GM23338 (cell line): ENCODE data around the gene TNNT1.

Source experiments
- CREB1 ChIP-seq: fragments of 250-450 bp; sonication (Bioruptor Pico); IDR thresholded peaks from 2 replicates; pipeline ENCODE4 v1.5.0; 2020; ENCODE audit warnings: low read depth, mild to moderate bottlenecking, moderate library complexity
- CTCF ChIP-seq, 2 experiments: fragments of 200-600 bp in 1 of 2; sonication (generic) in 1 of 2; conservative IDR thresholded peaks; 2 replicates each; pipeline versions ENCODE4 v1.5.1 to v1.6.1; 2016 to 2017; ENCODE audit warnings: antibody characterized with exemption in 2 of 2, low read depth in 2 of 2, mild to moderate bottlenecking in 2 of 2, moderate library complexity in 1 of 2
- ETS1 ChIP-seq: IDR thresholded peaks from 2 replicates; pipeline ENCODE4 v1.6.1; 2016; ENCODE audit warnings: antibody characterized with exemption
- EZH2 ChIP-seq: fragments of 200-600 bp; sonication (generic); IDR thresholded peaks from one replicate; pipeline ENCODE4 v1.8.0; 2017; ENCODE audit warnings: antibody characterized with exemption, mild to moderate bottlenecking, low read depth; ENCODE audit not compliant: unreplicated experiment
- EZH2phosphoT487 ChIP-seq: fragments of 200-600 bp; sonication (generic); IDR thresholded peaks from one replicate; pipeline ENCODE4 v1.8.1; 2018; ENCODE audit warnings: antibody characterized with exemption; ENCODE audit not compliant: unreplicated experiment
- JUNB ChIP-seq: IDR thresholded peaks from one replicate; pipeline ENCODE4 v1.6.1; 2016; ENCODE audit warnings: antibody characterized with exemption; ENCODE audit not compliant: unreplicated experiment
- NANOG ChIP-seq: IDR thresholded peaks from 2 replicates; pipeline ENCODE4 v1.6.1; 2016; ENCODE audit warnings: antibody characterized with exemption, borderline replicate concordance
- POLR2AphosphoS5 ChIP-seq: IDR thresholded peaks from 2 replicates; pipeline ENCODE4 v1.6.1; 2016; ENCODE audit warnings: antibody characterized with exemption, low read depth
- REST ChIP-seq: IDR thresholded peaks from one replicate; pipeline ENCODE4 v1.6.1; 2018; ENCODE audit warnings: antibody characterized with exemption; ENCODE audit not compliant: unreplicated experiment
- STAT1 ChIP-seq: IDR thresholded peaks from one replicate; pipeline ENCODE4 v1.6.1; 2016; ENCODE audit warnings: antibody characterized with exemption; ENCODE audit not compliant: unreplicated experiment
- ZNF114 ChIP-seq: fragments of 250-450 bp; sonication (Bioruptor Pico); IDR thresholded peaks from 2 replicates; pipeline ENCODE4 v1.5.0; 2020; ENCODE audit warnings: mild to moderate bottlenecking, moderate library complexity
- ZNF331 ChIP-seq: fragments of 250-450 bp; sonication (Bioruptor Pico); IDR thresholded peaks from 2 replicates; pipeline ENCODE4 v1.5.0; 2020; ENCODE audit warnings: low read depth, mild to moderate bottlenecking, moderate library complexity
- ZNF462 ChIP-seq: fragments of 250-450 bp; sonication (Bioruptor Pico); IDR thresholded peaks from 2 replicates; pipeline ENCODE4 v1.5.0; 2020; ENCODE audit warnings: mild to moderate bottlenecking, moderate library complexity

GRCh38 chr19:55132453-55133129 is 16.4 kb downstream of the TNNT1 start:
- TF ChIP-seq EZH2 (no peak), CTCF (conservative IDR thresholded peaks at IDR 0.05; ENCODE audit: low read depth in 2 of 2) (peak; percentile 36 to 56), CREB1 (CRISPR knock-in tag) (no peak), ETS1 (no peak), EZH2phosphoT487 (no peak), POLR2AphosphoS5 (no peak), JUNB (no peak), REST (no peak), ZNF331 (no peak), ZNF462 (CRISPR knock-in tag) (no peak), NANOG (no peak), ZNF114 (no peak), STAT1 (no peak)
